Mesothelial cell of epicardium (in vitro differentiated cells): Measurements from ENCODE around the gene TM4SF4. TPM values are rescaled to one million over a fixed set of nuclear protein-coding genes. Genes with fewer than 3 reads are reported as not detected.

ENCODE experiments used
- DNase-seq, 2 experiments: peaks; one replicate each; pipeline ENCODE4 v3.0.0; 2021; ENCODE audit warnings: low spot score in 2 of 2; ENCODE audit not compliant: unreplicated experiment in 2 of 2
- H3K27ac Mint-ChIP-seq: 2 replicates; pipeline ENCODE4 v1.8.0; 2021; ENCODE audit warnings: mixed read lengths
- H3K27me3 Mint-ChIP-seq: 2 replicates; pipeline ENCODE4 v1.8.0; 2021; ENCODE audit warnings: low read depth, mixed read lengths
- H3K36me3 Mint-ChIP-seq: 2 replicates; pipeline ENCODE4 v1.8.0; 2021; ENCODE audit warnings: mixed read lengths
- H3K4me1 Mint-ChIP-seq: 2 replicates; pipeline ENCODE4 v1.8.0; 2021; ENCODE audit warnings: mixed read lengths
- H3K4me3 Mint-ChIP-seq: 2 replicates; pipeline ENCODE4 v1.8.0; 2021; ENCODE audit warnings: mild to moderate bottlenecking, moderate library complexity, mixed read lengths
- H3K9me3 Mint-ChIP-seq: 2 replicates; pipeline ENCODE4 v1.8.0; 2021; ENCODE audit warnings: mixed read lengths
- total RNA-seq: library from RNA; stranded (reverse); gene quantifications from 3 replicates; pipeline ENCODE4 v1.2.1, GENCODE V29; 2021
- TF ChIP-seq, protein P1 (sequence below): fragments of 200-600 bp; sonication (generic); IDR thresholded peaks from one replicate; pipeline ENCODE4 v1.5.0; 2021; ENCODE audit warnings: antibody characterized with exemption; ENCODE audit not compliant: unreplicated experiment

TM4SF4 gene
- total RNA-seq, 1 donor from 2014 or later, result 0.34 TPM

GRCh38 chr3:149502438-149502837 lies 27.9 kb downstream of the TM4SF4 start:
- no peaks in the 10 kb centered on the region for H3K27me3 Mint-ChIP-seq
- H3K36me3 Mint-ChIP-seq, result no peaks in the 10 kb centered on the region
- DNase-seq, result no peak
- no peak overlapping the region for H3K4me3 Mint-ChIP-seq
- H3K9me3 Mint-ChIP-seq, result no peaks in the 10 kb centered on the region
- TF ChIP-seq, protein P1, sequence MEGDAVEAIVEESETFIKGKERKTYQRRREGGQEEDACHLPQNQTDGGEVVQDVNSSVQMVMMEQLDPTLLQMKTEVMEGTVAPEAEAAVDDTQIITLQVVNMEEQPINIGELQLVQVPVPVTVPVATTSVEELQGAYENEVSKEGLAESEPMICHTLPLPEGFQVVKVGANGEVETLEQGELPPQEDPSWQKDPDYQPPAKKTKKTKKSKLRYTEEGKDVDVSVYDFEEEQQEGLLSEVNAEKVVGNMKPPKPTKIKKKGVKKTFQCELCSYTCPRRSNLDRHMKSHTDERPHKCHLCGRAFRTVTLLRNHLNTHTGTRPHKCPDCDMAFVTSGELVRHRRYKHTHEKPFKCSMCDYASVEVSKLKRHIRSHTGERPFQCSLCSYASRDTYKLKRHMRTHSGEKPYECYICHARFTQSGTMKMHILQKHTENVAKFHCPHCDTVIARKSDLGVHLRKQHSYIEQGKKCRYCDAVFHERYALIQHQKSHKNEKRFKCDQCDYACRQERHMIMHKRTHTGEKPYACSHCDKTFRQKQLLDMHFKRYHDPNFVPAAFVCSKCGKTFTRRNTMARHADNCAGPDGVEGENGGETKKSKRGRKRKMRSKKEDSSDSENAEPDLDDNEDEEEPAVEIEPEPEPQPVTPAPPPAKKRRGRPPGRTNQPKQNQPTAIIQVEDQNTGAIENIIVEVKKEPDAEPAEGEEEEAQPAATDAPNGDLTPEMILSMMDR, result no peak
- H3K4me1 Mint-ChIP-seq, result peaks cover 7% of the 10 kb centered on the region
- H3K27ac Mint-ChIP-seq, result no peak overlapping the region

GRCh38 chr3:149506540-149506939 lies 32.0 kb downstream of the TM4SF4 start:
- no peak for DNase-seq
- Mint-ChIP-seq H3K4me3 (no peak overlapping the region), H3K36me3 (no peaks in the 10 kb centered on the region), H3K27me3 (no peaks in the 10 kb centered on the region), H3K4me1 (peaks cover 10% of the 10 kb centered on the region), H3K27ac (no peak overlapping the region), H3K9me3 (no peaks in the 10 kb centered on the region)
- TF ChIP-seq, protein P1, result no peak

GRCh38 chr3:149506965-149507364 lies 32.5 kb downstream of the TM4SF4 start:
- Mint-ChIP-seq H3K4me1 (peaks cover 10% of the 10 kb centered on the region), H3K9me3 (no peaks in the 10 kb centered on the region), H3K27me3 (no peaks in the 10 kb centered on the region), H3K36me3 (no peaks in the 10 kb centered on the region), H3K4me3 (no peak overlapping the region), H3K27ac (no peak overlapping the region)
- TF ChIP-seq, protein P1, result no peak
- no peak for DNase-seq

DNA sequence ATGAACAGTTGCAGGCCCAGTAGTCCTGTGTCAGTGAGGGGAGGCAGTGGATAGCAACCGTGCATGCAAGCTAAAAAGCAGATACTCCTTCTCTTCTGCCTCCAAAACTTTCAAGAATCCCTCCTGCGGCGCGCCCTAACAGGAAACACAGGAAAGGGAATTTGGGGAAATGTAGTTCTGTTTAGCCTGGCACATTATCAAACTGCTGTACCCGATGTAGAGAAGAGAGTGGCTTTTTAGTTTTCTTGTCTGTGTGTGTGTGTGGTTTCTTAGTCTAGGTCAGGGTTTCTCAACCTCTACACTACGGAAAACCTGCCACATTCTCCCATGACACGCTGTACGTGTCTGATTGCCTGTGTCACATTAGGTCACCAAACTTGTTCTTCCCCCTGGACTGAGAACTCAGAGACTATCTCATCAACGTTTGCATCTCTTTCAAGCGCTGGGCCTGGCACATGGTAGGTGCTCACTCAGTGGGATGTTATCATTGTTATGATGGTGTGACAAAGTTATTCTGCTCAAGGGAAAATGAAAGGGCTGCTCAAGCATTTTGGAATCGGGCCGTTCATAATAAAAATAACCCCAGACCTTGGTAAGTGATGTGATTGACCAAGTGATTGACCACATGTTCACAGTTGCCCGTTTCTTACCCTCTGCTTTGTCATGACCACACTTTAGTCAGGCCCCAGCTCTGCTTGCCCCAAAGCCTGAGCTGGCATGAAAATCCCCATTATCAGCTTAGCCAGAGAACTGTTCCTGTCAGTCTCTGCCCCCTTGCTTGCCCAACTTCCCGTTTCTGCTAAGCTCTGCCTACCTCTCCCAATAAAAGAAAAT lies 33.2 kb downstream of the TM4SF4 start:
- Mint-ChIP-seq H3K4me1 (peaks cover 17% of the 10 kb centered on the region), H3K27me3 (no peaks in the 10 kb centered on the region), H3K27ac (no peak overlapping the region), H3K4me3 (no peak overlapping the region), H3K36me3 (no peaks in the 10 kb centered on the region), H3K9me3 (no peaks in the 10 kb centered on the region)
- TF ChIP-seq, protein P1, result no peak
- DNase-seq, result no peak

DNA sequence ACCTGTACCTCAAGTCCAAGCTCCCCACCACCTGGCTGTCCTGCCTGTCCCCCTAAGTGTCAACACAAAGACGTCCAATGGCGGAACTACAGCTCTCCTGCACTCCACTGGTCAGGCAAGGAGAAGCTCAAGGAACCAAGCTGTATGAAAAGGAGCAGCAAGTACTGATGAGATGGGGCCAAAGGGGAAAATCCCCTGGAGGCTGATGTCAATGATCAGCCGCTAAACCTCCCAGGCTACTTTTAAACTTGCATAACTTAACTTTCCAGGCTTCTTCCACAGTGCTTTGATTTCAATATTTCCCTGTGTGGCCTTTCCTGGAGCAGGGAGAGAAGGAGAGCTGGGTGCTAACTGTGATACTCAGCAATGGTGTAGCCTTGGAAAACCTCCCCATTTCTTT lies 35.0 kb downstream of the TM4SF4 start:
- TF ChIP-seq, protein P1, result no peak
- H3K27me3 Mint-ChIP-seq, result no peaks in the 10 kb centered on the region
- H3K36me3 Mint-ChIP-seq, result no peaks in the 10 kb centered on the region
- H3K27ac Mint-ChIP-seq, result no peak overlapping the region
- no peak overlapping the region for H3K4me3 Mint-ChIP-seq
- no peaks in the 10 kb centered on the region for H3K9me3 Mint-ChIP-seq
- no peak for DNase-seq
- peaks cover 18% of the 10 kb centered on the region for H3K4me1 Mint-ChIP-seq
